Measurements from ENCODE around the gene TSC22D3. TPM values are rescaled to one million over a fixed set of nuclear protein-coding genes. Genes with fewer than 3 reads are reported as not detected.

The TSC22D3 gene
- total RNA-seq, 1 donor from 2014 or later, result 19.1 TPM

- Mint-ChIP-seq H3K27me3 (ENCODE audit: low read depth) (no peaks in the 10 kb centered on the region), H3K36me3 (ENCODE audit: low read depth) (peaks cover 8% of the 10 kb centered on the region), H3K27ac (no peak overlapping the region), H3K9me3 (no peaks in the 10 kb centered on the region), H3K4me1 (ENCODE audit: low read depth) (peaks cover 5% of the 10 kb centered on the region), H3K4me3 (ENCODE audit: low read depth) (no peak overlapping the region)
- DNase-seq (ENCODE audit: low spot score), result no peak
- intact Hi-C loops (cut with micrococcal nuclease), result no loop called here
Observed at GRCh38 chrX:107667426-107667825, 108.2 kb downstream of the TSC22D3 start.

- H3K27ac Mint-ChIP-seq, result no peak overlapping the region
- intact Hi-C loops (cut with micrococcal nuclease), result no loop called here
- no peak overlapping the region for H3K4me3 Mint-ChIP-seq (ENCODE audit: low read depth)
- no peak for DNase-seq (ENCODE audit: low spot score)
- H3K9me3 Mint-ChIP-seq, result no peaks in the 10 kb centered on the region
- peaks cover 4% of the 10 kb centered on the region for H3K4me1 Mint-ChIP-seq (ENCODE audit: low read depth)
- H3K36me3 Mint-ChIP-seq (ENCODE audit: low read depth), result peaks cover 8% of the 10 kb centered on the region
- H3K27me3 Mint-ChIP-seq (ENCODE audit: low read depth), result no peaks in the 10 kb centered on the region
Observed at GRCh38 chrX:107666931-107667330, 108.7 kb downstream of the TSC22D3 start.

Other genes with a start within 250 kb of the TSC22D3 start
- 94.4 and 94.5 TPM in 2 replicates for gene PRPS1, start 147.3 kb downstream of the TSC22D3 start, total RNA-seq
- not detected in 2 replicates for gene NCBP2L, start 1.9 kb upstream of the TSC22D3 start, total RNA-seq
- gene MID2, start 50.1 kb upstream of the TSC22D3 start, total RNA-seq, result 5.6 and 5.8 TPM in 2 replicates
- not detected in 2 replicates for gene TEX13B, start 206.6 kb upstream of the TSC22D3 start, total RNA-seq